HepG2 (cell line): ENCODE measurements around the gene POLR2F. TPM values are rescaled to one million over a fixed set of nuclear protein-coding genes. Genes with fewer than 3 reads are reported as not detected.

ENCODE experiments used
- CSRNP1 ChIP-seq: sonication (generic); formaldehyde crosslinking; IDR thresholded peaks from 2 replicates; pipeline ENCODE4 v1.8.1; 2023; ENCODE audit warnings: mild to moderate bottlenecking, missing genetic modification reagents
- FOSL2 ChIP-seq: sonication (generic); formaldehyde crosslinking; IDR thresholded peaks from 2 replicates; pipeline ENCODE4 v1.4.0; 2020; ENCODE audit warnings: missing genetic modification reagents
- GABPA ChIP-seq, 2 experiments: IDR thresholded peaks; 2 replicates each; pipeline ENCODE4 v1.6.1; 2011 to 2016; ENCODE audit warnings: low read depth in 2 of 2, low read length in 1 of 2, missing biosample characterization in 1 of 2, missing genetic modification characterization in 1 of 2
- HDAC1 ChIP-seq: sonication (generic); formaldehyde crosslinking; IDR thresholded peaks from 2 replicates; pipeline ENCODE4 v1.5.1; 2020; ENCODE audit warnings: mild to moderate bottlenecking, missing genetic modification reagents
- HNRNPK ChIP-seq: fragments of 200-400 bp; formaldehyde crosslinking; IDR thresholded peaks from 2 replicates; pipeline ENCODE4 v1.6.1; 2018; ENCODE audit warnings: low read length, low read depth, moderate library complexity, mild to moderate bottlenecking; ENCODE audit not compliant: poor library complexity, severe bottlenecking
- JUND ChIP-seq: sonication (generic); formaldehyde crosslinking; IDR thresholded peaks from 2 replicates; pipeline ENCODE4 v1.8.0; 2022; ENCODE audit warnings: mild to moderate bottlenecking, missing genetic modification reagents
- MAF1 ChIP-seq: sonication (generic); formaldehyde crosslinking; IDR thresholded peaks from 2 replicates; pipeline ENCODE4 v1.5.0; 2020; ENCODE audit warnings: missing genetic modification reagents, borderline replicate concordance
- MEIS2 ChIP-seq: sonication (generic); formaldehyde crosslinking; IDR thresholded peaks from 2 replicates; pipeline ENCODE4 v1.9.0; 2021; ENCODE audit warnings: mild to moderate bottlenecking, missing genetic modification reagents
- SOX5 ChIP-seq: IDR thresholded peaks from 2 replicates; pipeline ENCODE4 v1.6.1; 2016; ENCODE audit warnings: borderline replicate concordance
- ZFP1 ChIP-seq: IDR thresholded peaks from 2 replicates; pipeline ENCODE4 v1.6.1; 2016
- ZGPAT ChIP-seq: IDR thresholded peaks from 2 replicates; pipeline ENCODE4 v1.6.1; 2016; ENCODE audit warnings: mild to moderate bottlenecking
- ZNF230 ChIP-seq: sonication (generic); formaldehyde crosslinking; IDR thresholded peaks from 2 replicates; pipeline ENCODE4 v1.4.0; 2020; ENCODE audit warnings: mild to moderate bottlenecking, missing genetic modification reagents
- ZNF44 ChIP-seq: sonication (generic); formaldehyde crosslinking; IDR thresholded peaks from 2 replicates; pipeline ENCODE4 v1.5.1; 2020; ENCODE audit warnings: mild to moderate bottlenecking, missing genetic modification reagents
- ZNF577 ChIP-seq: sonication (generic); formaldehyde crosslinking; IDR thresholded peaks from 2 replicates; pipeline ENCODE4 v1.4.0; 2020; ENCODE audit warnings: mild to moderate bottlenecking, low read depth, missing genetic modification reagents, borderline replicate concordance
- ZNF629 ChIP-seq: sonication (generic); formaldehyde crosslinking; conservative IDR thresholded peaks from 2 replicates; pipeline ENCODE4 v1.5.0; 2020; ENCODE audit warnings: missing genetic modification reagents
- ZNF800 ChIP-seq: sonication (generic); formaldehyde crosslinking; IDR thresholded peaks from 2 replicates; pipeline ENCODE4 v1.4.0; 2020; ENCODE audit warnings: missing genetic modification reagents
- polyA plus RNA-seq, 8 experiments: library from polyadenylated mRNA; depleted of rRNA in 3 of 8; stranded (reverse) in 7 of 8; unstranded in 1 of 8; fragments of >200 nt; fragmentation: Illumina TruSeq in 4 of 8; extraction: Trizol in 4 of 8; gene quantifications; 2 replicates each; pipeline versions ENCODE4 v1.2.1 to v1.2.3, GENCODE V29; 2011 to 2016; ENCODE audit warnings: low read depth in 4 of 8, missing spikeins in 1 of 8, mixed read lengths in 1 of 8; ENCODE audit not compliant: insufficient read depth in 1 of 8
- total RNA-seq, 5 experiments: library from RNA; depleted of rRNA; stranded (reverse); fragments of >200 nt; fragmentation: Illumina TruSeq; extraction: Trizol; gene quantifications; 2 replicates each; pipeline ENCODE4 v1.2.3, GENCODE V29; 2016; ENCODE audit warnings: low read depth in 1 of 5
- TF ChIP-seq, protein P1 (sequence below): sonication (generic); formaldehyde crosslinking; IDR thresholded peaks from 2 replicates; pipeline ENCODE4 v1.5.0; 2020; ENCODE audit warnings: missing genetic modification reagents
- TF ChIP-seq, protein P2 (sequence below): IDR thresholded peaks from 2 replicates; pipeline ENCODE4 v1.6.1; 2012; ENCODE audit warnings: inconsistent platforms
- TF ChIP-seq, protein P3 (sequence below): sonication (generic); formaldehyde crosslinking; conservative IDR thresholded peaks from 2 replicates; pipeline ENCODE4 v1.4.0; 2020; ENCODE audit warnings: mild to moderate bottlenecking, missing genetic modification reagents, moderate library complexity

Gene POLR2F
- total and polyA plus RNA-seq, 2 of the 13 experiments (the other 11 are each of a cell fraction or from before 2014, with no cell fraction given): 135 to 158 TPM

DNA sequence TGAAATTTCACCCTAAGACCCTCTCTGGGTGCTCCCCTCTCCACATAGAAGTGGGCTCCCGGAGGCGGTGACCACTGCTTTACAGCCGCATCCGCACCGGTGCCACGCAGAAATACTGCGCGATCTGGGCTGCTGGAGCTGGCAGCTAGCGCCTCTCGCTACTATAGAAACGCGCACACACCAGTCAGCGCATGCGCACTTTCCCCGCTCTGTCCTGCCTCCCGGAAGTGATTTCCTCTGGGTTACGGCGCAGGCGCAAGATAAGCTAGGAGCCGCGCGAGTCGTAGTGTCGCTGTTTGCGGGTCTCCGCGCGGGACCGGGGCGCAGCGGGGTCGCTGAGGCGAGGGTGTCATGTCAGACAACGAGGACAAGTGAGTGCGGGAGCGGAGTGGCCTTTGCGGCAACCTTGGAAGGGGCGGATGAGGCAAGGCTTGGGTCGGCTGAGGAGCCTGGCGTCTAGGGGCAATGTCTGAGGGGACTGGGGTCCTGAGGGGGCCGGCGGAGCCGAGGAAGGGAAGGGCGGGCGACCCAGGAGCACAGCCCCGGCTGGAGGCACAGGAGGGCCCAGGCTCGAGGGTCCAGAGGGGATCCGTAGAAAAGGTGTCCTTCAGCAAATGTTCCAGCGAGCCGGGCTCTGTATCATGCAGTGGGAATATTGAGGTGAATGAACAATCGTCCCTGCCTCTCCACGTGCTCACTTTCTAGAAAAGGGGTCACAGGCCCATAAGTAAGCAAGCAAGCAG, at the start of gene POLR2F, which contains the start of gene C22orf23 (continued):
- no peak for TF ChIP-seq ZNF577 (CRISPR knock-in tag)
- no peak for TF ChIP-seq JUND (CRISPR knock-in tag)
- TF ChIP-seq, protein P1, sequence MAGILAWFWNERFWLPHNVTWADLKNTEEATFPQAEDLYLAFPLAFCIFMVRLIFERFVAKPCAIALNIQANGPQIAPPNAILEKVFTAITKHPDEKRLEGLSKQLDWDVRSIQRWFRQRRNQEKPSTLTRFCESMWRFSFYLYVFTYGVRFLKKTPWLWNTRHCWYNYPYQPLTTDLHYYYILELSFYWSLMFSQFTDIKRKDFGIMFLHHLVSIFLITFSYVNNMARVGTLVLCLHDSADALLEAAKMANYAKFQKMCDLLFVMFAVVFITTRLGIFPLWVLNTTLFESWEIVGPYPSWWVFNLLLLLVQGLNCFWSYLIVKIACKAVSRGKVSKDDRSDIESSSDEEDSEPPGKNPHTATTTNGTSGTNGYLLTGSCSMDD (CRISPR knock-in tag): no peak
- TF ChIP-seq ZNF230 (CRISPR knock-in tag): no peak
- TF ChIP-seq, protein P2, sequence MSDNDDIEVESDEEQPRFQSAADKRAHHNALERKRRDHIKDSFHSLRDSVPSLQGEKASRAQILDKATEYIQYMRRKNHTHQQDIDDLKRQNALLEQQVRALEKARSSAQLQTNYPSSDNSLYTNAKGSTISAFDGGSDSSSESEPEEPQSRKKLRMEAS: peak; percentile 49
- 0 out of 2 replicates have a peak, but pooled peaks have one; percentile 25 for TF ChIP-seq CSRNP1 (CRISPR knock-in tag)
- TF ChIP-seq, protein P3, sequence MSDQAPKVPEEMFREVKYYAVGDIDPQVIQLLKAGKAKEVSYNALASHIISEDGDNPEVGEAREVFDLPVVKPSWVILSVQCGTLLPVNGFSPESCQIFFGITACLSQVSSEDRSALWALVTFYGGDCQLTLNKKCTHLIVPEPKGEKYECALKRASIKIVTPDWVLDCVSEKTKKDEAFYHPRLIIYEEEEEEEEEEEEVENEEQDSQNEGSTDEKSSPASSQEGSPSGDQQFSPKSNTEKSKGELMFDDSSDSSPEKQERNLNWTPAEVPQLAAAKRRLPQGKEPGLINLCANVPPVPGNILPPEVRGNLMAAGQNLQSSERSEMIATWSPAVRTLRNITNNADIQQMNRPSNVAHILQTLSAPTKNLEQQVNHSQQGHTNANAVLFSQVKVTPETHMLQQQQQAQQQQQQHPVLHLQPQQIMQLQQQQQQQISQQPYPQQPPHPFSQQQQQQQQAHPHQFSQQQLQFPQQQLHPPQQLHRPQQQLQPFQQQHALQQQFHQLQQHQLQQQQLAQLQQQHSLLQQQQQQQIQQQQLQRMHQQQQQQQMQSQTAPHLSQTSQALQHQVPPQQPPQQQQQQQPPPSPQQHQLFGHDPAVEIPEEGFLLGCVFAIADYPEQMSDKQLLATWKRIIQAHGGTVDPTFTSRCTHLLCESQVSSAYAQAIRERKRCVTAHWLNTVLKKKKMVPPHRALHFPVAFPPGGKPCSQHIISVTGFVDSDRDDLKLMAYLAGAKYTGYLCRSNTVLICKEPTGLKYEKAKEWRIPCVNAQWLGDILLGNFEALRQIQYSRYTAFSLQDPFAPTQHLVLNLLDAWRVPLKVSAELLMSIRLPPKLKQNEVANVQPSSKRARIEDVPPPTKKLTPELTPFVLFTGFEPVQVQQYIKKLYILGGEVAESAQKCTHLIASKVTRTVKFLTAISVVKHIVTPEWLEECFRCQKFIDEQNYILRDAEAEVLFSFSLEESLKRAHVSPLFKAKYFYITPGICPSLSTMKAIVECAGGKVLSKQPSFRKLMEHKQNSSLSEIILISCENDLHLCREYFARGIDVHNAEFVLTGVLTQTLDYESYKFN: no peak
- no peak for TF ChIP-seq ZNF629 (CRISPR knock-in tag)
- no peak for TF ChIP-seq ZFP1 (CRISPR knock-in tag)
- TF ChIP-seq HNRNPK: no peak
- peak; percentile 39 for TF ChIP-seq FOSL2 (CRISPR knock-in tag)
- 0 out of 2 replicates have a peak, but pooled peaks have one; percentile 17 for TF ChIP-seq SOX5 (CRISPR knock-in tag)
- 0 out of 2 replicates have a peak, but pooled peaks have one; percentile 11 for TF ChIP-seq MEIS2
- peak; percentile 90 for TF ChIP-seq HDAC1 (CRISPR knock-in tag)
- peak; percentile 32; the same call in 1 of the 2 replicates for TF ChIP-seq ZNF44 (CRISPR knock-in tag)
- TF ChIP-seq ZGPAT (CRISPR knock-in tag): 0 out of 2 replicates have a peak, but pooled peaks have one; percentile 23
- TF ChIP-seq GABPA (IDR thresholded peaks at IDR 0.05; ENCODE audit: low read depth, low read length): peak; percentile 68
- TF ChIP-seq GABPA (CRISPR knock-in tag; IDR thresholded peaks at IDR 0.05; ENCODE audit: low read depth): peak; percentile 95
- 0 out of 2 replicates have a peak, but pooled peaks have one; percentile 58 for TF ChIP-seq ZNF800 (CRISPR knock-in tag)
- peak; percentile 19; the same call in 1 of the 2 replicates for TF ChIP-seq MAF1 (CRISPR knock-in tag)
